GM12878 (cell line): ENCODE data around the gene TXNRD1.
"Not testable (repeated sequence)": the region's sequence is repeated elsewhere in the genome, so short reads cannot be mapped to it uniquely, and the experiment has no call there.

Experiments used
- CREM ChIP-seq: IDR thresholded peaks from 2 replicates; pipeline ENCODE4 v1.6.1; 2014; ENCODE audit warnings: antibody characterized with exemption, low read depth
- TF ChIP-seq, protein P1 (sequence below), 3 experiments: IDR thresholded peaks in 2 of 3; conservative IDR thresholded peaks in 1 of 3; 2 replicates each; pipeline ENCODE4 v1.5.1; 2011; ENCODE audit warnings: low read depth in 3 of 3, low read length in 3 of 3, mild to moderate bottlenecking in 3 of 3, control low read depth in 2 of 3, moderate library complexity in 2 of 3, inconsistent platforms in 1 of 3, mixed read lengths in 1 of 3; ENCODE audit not compliant: control insufficient read depth in 2 of 3, insufficient read depth in 1 of 3; ENCODE audit errors: extremely low read depth in 1 of 3

DNA sequence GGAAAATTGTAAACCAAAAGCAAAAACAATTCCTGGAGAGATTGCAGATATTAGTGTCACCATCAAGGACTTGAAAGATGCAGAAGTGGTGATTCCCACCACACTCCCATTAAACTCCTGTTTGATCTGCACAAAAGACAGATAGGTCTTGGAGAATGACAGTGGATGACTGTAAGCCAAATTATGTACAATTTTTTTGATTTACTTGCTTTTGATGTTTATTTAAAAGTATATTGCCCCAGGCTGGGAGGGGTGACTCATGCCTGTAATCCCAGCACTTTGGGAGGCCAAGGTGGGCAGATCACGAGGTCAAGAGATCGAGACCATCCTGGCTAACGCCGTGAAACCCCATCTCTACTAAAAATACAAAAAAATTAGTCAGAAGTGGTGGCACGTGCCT lies 41.8 kb upstream of the TXNRD1 start:
- TF ChIP-seq CREM: not testable (repeated sequence)
- TF ChIP-seq, protein P1, sequence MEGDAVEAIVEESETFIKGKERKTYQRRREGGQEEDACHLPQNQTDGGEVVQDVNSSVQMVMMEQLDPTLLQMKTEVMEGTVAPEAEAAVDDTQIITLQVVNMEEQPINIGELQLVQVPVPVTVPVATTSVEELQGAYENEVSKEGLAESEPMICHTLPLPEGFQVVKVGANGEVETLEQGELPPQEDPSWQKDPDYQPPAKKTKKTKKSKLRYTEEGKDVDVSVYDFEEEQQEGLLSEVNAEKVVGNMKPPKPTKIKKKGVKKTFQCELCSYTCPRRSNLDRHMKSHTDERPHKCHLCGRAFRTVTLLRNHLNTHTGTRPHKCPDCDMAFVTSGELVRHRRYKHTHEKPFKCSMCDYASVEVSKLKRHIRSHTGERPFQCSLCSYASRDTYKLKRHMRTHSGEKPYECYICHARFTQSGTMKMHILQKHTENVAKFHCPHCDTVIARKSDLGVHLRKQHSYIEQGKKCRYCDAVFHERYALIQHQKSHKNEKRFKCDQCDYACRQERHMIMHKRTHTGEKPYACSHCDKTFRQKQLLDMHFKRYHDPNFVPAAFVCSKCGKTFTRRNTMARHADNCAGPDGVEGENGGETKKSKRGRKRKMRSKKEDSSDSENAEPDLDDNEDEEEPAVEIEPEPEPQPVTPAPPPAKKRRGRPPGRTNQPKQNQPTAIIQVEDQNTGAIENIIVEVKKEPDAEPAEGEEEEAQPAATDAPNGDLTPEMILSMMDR (IDR thresholded peaks at IDR 0.05 in 2 of 3, conservative IDR thresholded peaks at IDR 0.05 in 1 of 3; ENCODE audit: control insufficient read depth in 2 of 3, extremely low read depth in 1 of 3, insufficient read depth in 1 of 3, low read depth in 3 of 3, low read length in 3 of 3): not testable (repeated sequence)
